KOPT-K1 (cell line): ENCODE data around the gene CDK3.
"Not testable (repeated sequence)": the region's sequence is repeated elsewhere in the genome, so short reads cannot be mapped to it uniquely, and the experiment has no call there.

Experiments
- H3K27ac ChIP-seq: fragments of 200-600 bp; sonication (generic); 2 replicates; pipeline ENCODE4 v1.5.1; 2016; ENCODE audit warnings: antibody characterized with exemption, mild to moderate bottlenecking, low read depth, low read length; ENCODE audit not compliant: poor library complexity, severe bottlenecking
- H3K36me3 ChIP-seq: fragments of 200-600 bp; sonication (generic); 2 replicates; pipeline ENCODE4 v1.5.1; 2017; ENCODE audit warnings: antibody characterized with exemption, mild to moderate bottlenecking, low read length, moderate library complexity; ENCODE audit not compliant: insufficient read depth
- H3K9me3 ChIP-seq: fragments of 200-600 bp; sonication (generic); 2 replicates; pipeline ENCODE4 v1.5.1; 2017; ENCODE audit warnings: antibody characterized with exemption, low read length, mild to moderate bottlenecking; ENCODE audit not compliant: insufficient read depth, poor library complexity, severe bottlenecking

Gene CDK3

GRCh38 chr17:76034428-76035350 lies 34.0 kb downstream of the CDK3 start:
- peaks cover 26% of the 10 kb centered on the region for H3K36me3 ChIP-seq
- peak overlapping the region; percentile 71 for H3K27ac ChIP-seq
- H3K9me3 ChIP-seq, result peaks cover 10% of the 10 kb centered on the region

GRCh38 chr17:76036497-76037261 lies 36.0 kb downstream of the CDK3 start:
- Histone ChIP-seq H3K36me3 (peaks cover 46% of the 10 kb centered on the region), H3K9me3 (peaks cover 10% of the 10 kb centered on the region), H3K27ac (peak overlapping the region; percentile 93)

GRCh38 chr17:76038050-76038449 lies 37.4 kb downstream of the CDK3 start:
- Histone ChIP-seq H3K27ac (peak overlapping the region; percentile 93), H3K36me3 (peaks cover 60% of the 10 kb centered on the region), H3K9me3 (peaks cover 3% of the 10 kb centered on the region)

GRCh38 chr17:76039121-76039520 lies 38.5 kb downstream of the CDK3 start:
- peak overlapping the region; percentile 93 for H3K27ac ChIP-seq
- H3K9me3 ChIP-seq, result no peaks in the 10 kb centered on the region
- H3K36me3 ChIP-seq, result peaks cover 71% of the 10 kb centered on the region

GRCh38 chr17:76040376-76040775 lies 39.7 kb downstream of the CDK3 start:
- Histone ChIP-seq H3K36me3 (peaks cover 83% of the 10 kb centered on the region), H3K9me3 (no peaks in the 10 kb centered on the region), H3K27ac (peak overlapping the region; percentile 93)

- Histone ChIP-seq H3K36me3 (peaks cover 99% of the 10 kb centered on the region), H3K27ac (peak overlapping the region; percentile 33)
Measured at GRCh38 chr17:76042868-76043267, 42.2 kb downstream of the CDK3 start.

GRCh38 chr17:76044475-76045007 lies 43.9 kb downstream of the CDK3 start:
- H3K36me3 ChIP-seq, result peaks cover 100% of the 10 kb centered on the region
- not testable (repeated sequence) for H3K9me3 ChIP-seq
- H3K27ac ChIP-seq, result peak overlapping the region; percentile 33

More at GRCh38 chr17:76042868-76043267, 42.2 kb downstream of the CDK3 start:
- not testable (repeated sequence) for H3K9me3 ChIP-seq

GRCh38 chr17:76046064-76046463 lies 45.4 kb downstream of the CDK3 start:
- H3K36me3 ChIP-seq, result peaks cover 100% of the 10 kb centered on the region
- H3K27ac ChIP-seq, result no peak overlapping the region
- H3K9me3 ChIP-seq, result no peaks in the 10 kb centered on the region

- H3K36me3 ChIP-seq, result peaks cover 98% of the 10 kb centered on the region
- H3K9me3 ChIP-seq, result no peaks in the 10 kb centered on the region
- peak overlapping the region; percentile 2 for H3K27ac ChIP-seq
Measured at GRCh38 chr17:76048025-76048605, 47.5 kb downstream of the CDK3 start.

- peaks cover 98% of the 10 kb centered on the region for H3K36me3 ChIP-seq
- H3K27ac ChIP-seq, result peak overlapping the region; percentile 2
Measured at GRCh38 chr17:76048711-76049110, 48.1 kb downstream of the CDK3 start.

GRCh38 chr17:76049239-76049638 lies 48.6 kb downstream of the CDK3 start:
- peaks cover 98% of the 10 kb centered on the region for H3K36me3 ChIP-seq
- H3K27ac ChIP-seq, result no peak overlapping the region
- no peaks in the 10 kb centered on the region for H3K9me3 ChIP-seq

More at GRCh38 chr17:76048711-76049110, 48.1 kb downstream of the CDK3 start:
- H3K9me3 ChIP-seq, result no peaks in the 10 kb centered on the region

GRCh38 chr17:76049836-76050537 lies 49.3 kb downstream of the CDK3 start:
- Histone ChIP-seq H3K27ac (no peak overlapping the region), H3K9me3 (no peaks in the 10 kb centered on the region), H3K36me3 (peaks cover 98% of the 10 kb centered on the region)

- H3K9me3 ChIP-seq, result no peaks in the 10 kb centered on the region
- peaks cover 97% of the 10 kb centered on the region for H3K36me3 ChIP-seq
Measured at GRCh38 chr17:76050538-76051467, 50.1 kb downstream of the CDK3 start.

More at GRCh38 chr17:76050538-76051467, 50.1 kb downstream of the CDK3 start:
- peak overlapping the region; percentile 15 for H3K27ac ChIP-seq
